ENCODE measurements around the gene RCBTB2.

Gene RCBTB2

DNA sequence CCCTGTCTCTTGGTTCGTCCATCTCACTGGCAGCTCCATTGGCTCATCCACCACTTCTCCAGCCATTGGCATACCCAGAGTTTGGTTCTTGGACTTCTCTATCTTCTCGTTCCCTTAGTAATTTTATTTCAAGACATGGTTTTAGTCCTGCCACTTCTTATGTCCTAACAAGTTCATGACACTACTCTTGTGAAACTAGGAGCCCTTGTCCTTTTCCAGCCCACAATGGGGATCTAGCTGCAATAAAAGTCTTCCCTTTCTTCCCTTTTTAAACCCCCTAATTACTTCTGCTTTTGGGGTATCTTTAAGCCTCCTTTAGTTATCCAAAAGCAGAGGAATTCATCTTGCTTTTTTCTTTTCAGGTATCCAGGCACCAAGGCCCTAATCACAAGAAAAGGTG, 2.9 kb upstream of the RCBTB2 start:
- POLR2A ChIA-PET: no interaction called here
- CTCF ChIA-PET: no interaction called here
- TF ChIP-seq TARDBP (IDR thresholded peaks at IDR 0.05) (no peak), ZNF384 (IDR thresholded peaks at IDR 0.05) (no peak), LEF1 (IDR thresholded peaks at IDR 0.05; ENCODE audit: borderline replicate concordance) (no peak), L3MBTL2 (conservative IDR thresholded peaks at IDR 0.05) (no peak), FOXM1 (IDR thresholded peaks at IDR 0.05; ENCODE audit: borderline replicate concordance) (no peak), SP1 (IDR thresholded peaks at IDR 0.05) (no peak), FOXK2 (IDR thresholded peaks at IDR 0.05) (no peak), BHLHE40 (IDR thresholded peaks at IDR 0.05; ENCODE audit: borderline replicate concordance) (no peak), FOXA1 (IDR thresholded peaks at IDR 0.05) (no peak), HDGF (IDR thresholded peaks at IDR 0.05; ENCODE audit: borderline replicate concordance) (no peak), SUZ12 (IDR thresholded peaks at IDR 0.05) (no peak), NFRKB (IDR thresholded peaks at IDR 0.05) (no peak)
- DNase-seq (ENCODE audit: extremely low spot score): no peak

DNA sequence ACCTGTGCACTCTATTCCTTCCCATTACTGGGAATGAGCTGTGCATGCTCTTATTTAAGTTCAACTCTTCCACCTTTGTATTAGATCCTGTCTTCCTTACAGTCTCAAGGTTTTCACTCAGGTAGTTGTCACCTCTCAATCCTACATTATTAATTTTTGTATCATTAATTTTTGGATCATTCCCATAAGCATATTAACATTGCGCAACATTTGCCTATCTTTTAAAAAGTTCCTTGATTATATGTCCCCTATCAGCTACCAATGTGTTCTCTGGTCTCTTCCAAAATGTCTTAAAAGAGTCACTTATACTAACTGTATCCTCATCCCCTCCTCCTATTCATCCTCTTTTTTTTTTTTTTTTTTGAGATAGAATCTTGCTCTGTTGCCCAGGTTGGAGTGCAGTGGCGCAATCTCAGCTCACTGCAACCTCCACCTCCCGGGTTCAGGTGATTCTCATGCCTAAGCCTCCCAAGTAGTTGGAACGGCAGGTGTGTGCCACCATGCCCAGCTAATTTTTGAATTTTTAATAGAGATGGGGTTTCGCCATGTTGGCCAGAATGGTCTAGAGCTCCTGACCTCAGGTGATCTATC, 2.1 kb upstream of the RCBTB2 start:
- TF ChIP-seq L3MBTL2 (conservative IDR thresholded peaks at IDR 0.05): no peak
- TF ChIP-seq ZNF384 (IDR thresholded peaks at IDR 0.05): no peak
- TF ChIP-seq, protein P1, sequence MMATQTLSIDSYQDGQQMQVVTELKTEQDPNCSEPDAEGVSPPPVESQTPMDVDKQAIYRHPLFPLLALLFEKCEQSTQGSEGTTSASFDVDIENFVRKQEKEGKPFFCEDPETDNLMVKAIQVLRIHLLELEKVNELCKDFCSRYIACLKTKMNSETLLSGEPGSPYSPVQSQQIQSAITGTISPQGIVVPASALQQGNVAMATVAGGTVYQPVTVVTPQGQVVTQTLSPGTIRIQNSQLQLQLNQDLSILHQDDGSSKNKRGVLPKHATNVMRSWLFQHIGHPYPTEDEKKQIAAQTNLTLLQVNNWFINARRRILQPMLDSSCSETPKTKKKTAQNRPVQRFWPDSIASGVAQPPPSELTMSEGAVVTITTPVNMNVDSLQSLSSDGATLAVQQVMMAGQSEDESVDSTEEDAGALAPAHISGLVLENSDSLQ (IDR thresholded peaks at IDR 0.05): no peak
- no peak for TF ChIP-seq FOXA1 (IDR thresholded peaks at IDR 0.05)
- ChIA-PET POLR2A (no interaction called here), CTCF (no interaction called here)
- DNase-seq (ENCODE audit: extremely low spot score): no peak

DNA sequence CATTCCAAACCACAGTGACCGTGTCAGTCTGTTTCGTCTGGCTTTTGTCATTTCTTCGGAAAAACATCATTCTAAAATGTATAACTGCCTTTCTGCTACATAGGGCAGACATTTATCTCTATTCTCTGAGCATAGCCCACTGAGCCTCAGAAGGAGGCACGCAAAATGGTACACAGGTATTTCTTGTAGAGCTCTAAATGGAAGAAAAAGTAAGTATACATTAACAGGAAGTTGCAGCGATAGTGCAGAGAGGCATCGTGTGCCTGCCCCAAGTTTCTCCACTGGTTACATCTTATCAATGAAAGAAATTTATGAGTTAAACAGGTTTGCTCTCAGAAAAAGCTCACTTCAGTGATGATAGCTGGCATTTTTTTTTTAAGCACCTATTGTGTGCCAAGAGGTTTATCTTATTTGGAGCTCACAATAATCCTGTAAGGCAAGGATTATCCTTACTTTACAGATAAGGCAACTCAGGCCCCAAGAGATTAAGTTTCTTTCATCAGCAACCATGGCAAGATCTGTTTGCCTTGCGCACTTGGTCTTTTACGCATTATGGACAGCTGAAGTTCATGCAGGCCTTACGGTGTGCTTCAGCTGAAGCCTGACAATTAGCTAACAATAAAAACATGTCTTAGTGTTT, 1.2 kb upstream of the RCBTB2 start:
- CTCF ChIA-PET: no interaction called here
- DNase-seq (ENCODE audit: extremely low spot score): no peak
- POLR2A ChIA-PET: no interaction called here
- TF ChIP-seq, protein P1 (IDR thresholded peaks at IDR 0.05): no peak
- TF ChIP-seq NFRKB (IDR thresholded peaks at IDR 0.05) (no peak), ARNT (IDR thresholded peaks at IDR 0.05) (no peak), ELF4 (IDR thresholded peaks at IDR 0.05) (no peak), L3MBTL2 (conservative IDR thresholded peaks at IDR 0.05) (no peak), HDGF (IDR thresholded peaks at IDR 0.05; ENCODE audit: borderline replicate concordance) (no peak), FOXK2 (IDR thresholded peaks at IDR 0.05) (no peak), FOXM1 (IDR thresholded peaks at IDR 0.05; ENCODE audit: borderline replicate concordance) (no peak), LEF1 (IDR thresholded peaks at IDR 0.05; ENCODE audit: borderline replicate concordance) (no peak), SP1 (IDR thresholded peaks at IDR 0.05) (no peak), FOXA1 (IDR thresholded peaks at IDR 0.05) (no peak), BHLHE40 (IDR thresholded peaks at IDR 0.05; ENCODE audit: borderline replicate concordance) (no peak), ZNF384 (IDR thresholded peaks at IDR 0.05) (no peak), TARDBP (IDR thresholded peaks at IDR 0.05) (no peak)

DNA sequence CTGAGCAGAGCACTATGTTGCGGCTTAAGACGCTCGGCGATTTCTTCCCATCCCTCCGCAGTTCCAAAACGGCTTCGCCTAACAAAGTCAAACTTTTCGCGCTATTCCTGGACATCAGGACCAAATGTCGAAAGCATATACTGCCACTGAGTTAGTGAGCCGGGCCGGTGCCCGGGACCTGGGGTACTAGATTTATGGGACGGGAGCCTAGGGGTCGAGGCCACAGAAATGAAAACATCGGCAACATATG, 699 bp downstream of the RCBTB2 start:
- TF ChIP-seq FOXA1 (IDR thresholded peaks at IDR 0.05) (no peak), SP1 (IDR thresholded peaks at IDR 0.05) (no peak), LEF1 (IDR thresholded peaks at IDR 0.05; ENCODE audit: borderline replicate concordance) (no peak), CTBP1 (IDR thresholded peaks at IDR 0.05; ENCODE audit: borderline replicate concordance) (no peak), TARDBP (IDR thresholded peaks at IDR 0.05) (no peak), HDGF (IDR thresholded peaks at IDR 0.05; ENCODE audit: borderline replicate concordance) (no peak), ZNF384 (IDR thresholded peaks at IDR 0.05) (no peak), FOXM1 (IDR thresholded peaks at IDR 0.05; ENCODE audit: borderline replicate concordance) (no peak), ARNT (IDR thresholded peaks at IDR 0.05) (no peak), L3MBTL2 (conservative IDR thresholded peaks at IDR 0.05) (no peak; the same call in 1 of the 2 replicates), NFRKB (IDR thresholded peaks at IDR 0.05) (no peak), BHLHE40 (IDR thresholded peaks at IDR 0.05; ENCODE audit: borderline replicate concordance) (no peak), ELF4 (IDR thresholded peaks at IDR 0.05) (no peak), FOXK2 (IDR thresholded peaks at IDR 0.05) (no peak), SUZ12 (IDR thresholded peaks at IDR 0.05) (no peak)
- TF ChIP-seq, protein P1 (IDR thresholded peaks at IDR 0.05): no peak
- ChIA-PET CTCF (interaction anchor here (0.6 kb wide), 1 partner anchor 9 kb away, joined by 3 read pairs; no protein-coding TSS in a partner anchor), POLR2A (interaction anchor here (0.5 to 1.3 kb wide), 10 partner anchors 10 to 296 kb away, joined by 3 to 6 read pairs (median 4); no protein-coding TSS in a partner anchor)
- DNase-seq (ENCODE audit: extremely low spot score): no peak

DNA sequence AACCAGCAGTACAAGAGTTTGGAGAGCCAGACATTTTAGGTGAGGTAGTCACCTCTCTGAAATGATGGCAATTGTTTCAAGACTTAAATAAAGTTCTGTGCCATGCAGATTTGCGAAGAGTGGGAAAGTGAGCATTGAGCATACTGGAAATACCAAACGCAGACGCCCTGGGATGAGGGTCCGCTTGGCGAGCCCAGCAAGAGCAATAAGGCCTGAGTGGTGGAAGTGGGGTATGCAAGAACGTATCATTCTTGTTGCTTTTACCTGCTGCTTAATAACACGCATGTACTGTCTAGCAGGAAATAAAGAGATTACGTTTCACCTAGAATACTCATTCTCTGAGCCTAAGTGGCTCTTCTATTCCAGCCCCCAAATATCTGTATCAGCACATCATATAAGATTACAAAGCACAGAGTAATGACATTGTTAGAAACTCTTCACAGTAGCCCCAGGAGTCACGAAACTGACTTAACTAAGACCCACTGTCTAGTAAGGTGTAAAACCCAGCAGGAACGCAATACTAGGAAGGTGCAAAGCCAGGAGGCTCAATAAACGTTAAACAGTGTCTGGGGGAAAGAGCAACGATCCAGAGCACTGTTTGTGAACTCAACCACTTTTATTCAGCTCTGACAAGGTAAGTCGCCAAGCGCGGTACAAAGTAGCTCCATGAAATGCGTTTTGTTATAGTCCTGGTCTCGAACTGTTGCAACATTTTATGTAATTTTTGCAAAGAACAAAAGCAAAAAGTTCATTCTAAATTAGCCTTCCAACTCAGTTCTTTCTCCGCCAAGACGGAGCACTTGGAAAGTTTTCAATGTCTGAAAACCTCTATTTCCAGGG, 1.2 kb downstream of the RCBTB2 start:
- DNase-seq (ENCODE audit: extremely low spot score): no peak
- CTCF ChIA-PET: no interaction called here
- POLR2A ChIA-PET: interaction anchor here (0.8 kb wide), 1 partner anchor 27 kb away, joined by 3 read pairs; no protein-coding TSS in a partner anchor
- no peak for TF ChIP-seq FOXK2 (IDR thresholded peaks at IDR 0.05)
- no peak for TF ChIP-seq L3MBTL2 (conservative IDR thresholded peaks at IDR 0.05)
- no peak for TF ChIP-seq SUZ12 (IDR thresholded peaks at IDR 0.05)
- TF ChIP-seq FOXA1 (IDR thresholded peaks at IDR 0.05): no peak
- no peak for TF ChIP-seq BHLHE40 (IDR thresholded peaks at IDR 0.05; ENCODE audit: borderline replicate concordance)
- TF ChIP-seq ZNF384 (IDR thresholded peaks at IDR 0.05): no peak
- no peak for TF ChIP-seq SP1 (IDR thresholded peaks at IDR 0.05)
- TF ChIP-seq ARNT (IDR thresholded peaks at IDR 0.05): no peak
- TF ChIP-seq, protein P1 (IDR thresholded peaks at IDR 0.05): no peak
- TF ChIP-seq NFRKB (IDR thresholded peaks at IDR 0.05): no peak
- TF ChIP-seq ELF4 (IDR thresholded peaks at IDR 0.05): no peak

All from HEK293T (cell line).